ENCODE results near the gene AFTPH. TPM values are rescaled to one million over a fixed set of nuclear protein-coding genes. Genes with fewer than 3 reads are reported as not detected.

Gene AFTPH
- total RNA-seq, 1 experiment from 2014 or later: 40.5 TPM

GRCh38 chr2:64624862-64625261 is 100.7 kb downstream of the AFTPH start:
- CTCF ChIA-PET: no interaction called here
- Histone ChIP-seq H3K9me2 (ENCODE audit: insufficient read depth) (no peaks in the 10 kb centered on the region), H3K9me3 (ENCODE audit: insufficient read depth, low read depth) (no peaks in the 10 kb centered on the region), H2AFZ (no peak overlapping the region), H3K27me3 (ENCODE audit: insufficient read depth, low read depth) (no peaks in the 10 kb centered on the region), H3K4me3 (no peak overlapping the region), H3K27ac (no peak overlapping the region), H3K79me2 (ENCODE audit: low read depth) (no peaks in the 10 kb centered on the region), H3K4me1 (replicated peaks; ENCODE audit: insufficient read depth) (no peaks in the 10 kb centered on the region), H3K36me3 (ENCODE audit: low read depth) (no peaks in the 10 kb centered on the region), H3K4me2 (no peak overlapping the region), H3F3A (ENCODE audit: insufficient read depth, low read depth) (peaks cover 9% of the 10 kb centered on the region; the same call in 1 of the 2 replicates), H4K20me1 (ENCODE audit: insufficient read depth) (no peaks in the 10 kb centered on the region)
- intact Hi-C loops (cut with micrococcal nuclease; ENCODE audit: unreplicated experiment): no loop called here
- no peak for DNase-seq
- TF ChIP-seq CTCF (conservative IDR thresholded peaks at IDR 0.05) (no peak), EZH2 (IDR thresholded peaks at IDR 0.05; ENCODE audit: low read depth) (no peak)
- POLR2A ChIA-PET (ENCODE audit: unreplicated experiment): interaction anchor here (0.5 kb wide), 1 partner anchor 7 kb away, joined by 4 read pairs; no protein-coding TSS in a partner anchor
- no TSS peak for BruUV-seq (replicated peaks)

GRCh38 chr2:64625299-64626145 is 101.4 kb downstream of the AFTPH start:
- Histone ChIP-seq H3K36me3 (ENCODE audit: low read depth) (no peaks in the 10 kb centered on the region), H4K20me1 (ENCODE audit: insufficient read depth) (no peaks in the 10 kb centered on the region), H3F3A (ENCODE audit: insufficient read depth, low read depth) (peaks cover 14% of the 10 kb centered on the region; the same call in 1 of the 2 replicates), H3K4me2 (no peak overlapping the region), H2AFZ (no peak overlapping the region), H3K27me3 (ENCODE audit: insufficient read depth, low read depth) (no peaks in the 10 kb centered on the region), H3K79me2 (ENCODE audit: low read depth) (no peaks in the 10 kb centered on the region), H3K4me1 (replicated peaks; ENCODE audit: insufficient read depth) (no peaks in the 10 kb centered on the region), H3K27ac (no peak overlapping the region), H3K9me3 (ENCODE audit: insufficient read depth, low read depth) (no peaks in the 10 kb centered on the region), H3K9me2 (ENCODE audit: insufficient read depth) (no peaks in the 10 kb centered on the region), H3K4me3 (no peak overlapping the region)
- ChIA-PET POLR2A (ENCODE audit: unreplicated experiment) (interaction anchor here (0.5 kb wide), 1 partner anchor 8 kb away, joined by 4 read pairs; no protein-coding TSS in a partner anchor), CTCF (interaction anchor here (0.6 kb wide), 1 partner anchor 154 kb away, joined by 3 read pairs; no protein-coding TSS in a partner anchor)
- BruUV-seq (replicated peaks): no TSS peak
- TF ChIP-seq CTCF (conservative IDR thresholded peaks at IDR 0.05) (no peak), EZH2 (IDR thresholded peaks at IDR 0.05; ENCODE audit: low read depth) (no peak)
- intact Hi-C loops (cut with micrococcal nuclease; ENCODE audit: unreplicated experiment): no loop called here
- no peak for DNase-seq

GRCh38 chr2:64626146-64626809 is 102.2 kb downstream of the AFTPH start:
- CTCF ChIA-PET: no interaction called here
- POLR2A ChIA-PET (ENCODE audit: unreplicated experiment): no interaction called here
- TF ChIP-seq CTCF (conservative IDR thresholded peaks at IDR 0.05) (no peak), EZH2 (IDR thresholded peaks at IDR 0.05; ENCODE audit: low read depth) (no peak)

More at GRCh38 chr2:64626146-64626809, 102.2 kb downstream of the AFTPH start:
- DNase-seq: no peak
- Histone ChIP-seq H3K79me2 (ENCODE audit: low read depth) (no peaks in the 10 kb centered on the region), H3F3A (ENCODE audit: insufficient read depth, low read depth) (peaks cover 14% of the 10 kb centered on the region; the same call in 1 of the 2 replicates), H3K4me3 (no peak overlapping the region), H2AFZ (no peak overlapping the region), H3K27ac (no peak overlapping the region), H3K9me2 (ENCODE audit: insufficient read depth) (no peaks in the 10 kb centered on the region), H3K9me3 (ENCODE audit: insufficient read depth, low read depth) (no peaks in the 10 kb centered on the region), H3K4me2 (no peak overlapping the region), H4K20me1 (ENCODE audit: insufficient read depth) (no peaks in the 10 kb centered on the region), H3K4me1 (replicated peaks; ENCODE audit: insufficient read depth) (no peaks in the 10 kb centered on the region), H3K36me3 (ENCODE audit: low read depth) (0 out of 2 replicates have a peak, but pooled peaks cover 3% of the 10 kb centered on the region), H3K27me3 (ENCODE audit: insufficient read depth, low read depth) (no peaks in the 10 kb centered on the region)
- intact Hi-C loops (cut with micrococcal nuclease; ENCODE audit: unreplicated experiment): no loop called here
- no TSS peak for BruUV-seq (replicated peaks)
